ENCODE measurements around the gene GRID2. TPM values are rescaled to one million over a fixed set of nuclear protein-coding genes. Genes with fewer than 3 reads are reported as not detected.

GRID2 gene
- total RNA-seq, 6 experiments from 2014 or later, result not detected

DNA sequence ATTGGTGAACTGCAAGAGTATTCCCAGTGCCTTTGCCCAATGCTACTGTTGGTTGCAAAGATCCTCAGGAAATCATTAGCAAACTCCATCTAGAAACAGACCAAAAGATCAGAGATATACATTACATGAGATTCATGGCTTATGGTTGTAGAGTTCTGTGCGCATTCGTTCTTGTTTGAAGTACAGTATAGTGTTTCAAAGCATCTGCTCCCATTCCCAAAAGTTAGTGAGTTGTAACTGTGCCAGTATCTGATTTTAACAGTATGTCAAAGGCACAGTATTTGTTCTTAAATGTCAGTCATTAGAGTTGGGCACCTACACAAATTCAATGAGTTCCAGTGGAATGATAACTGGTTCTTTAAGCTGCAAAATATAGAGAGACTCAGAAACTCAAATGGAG, 1210.1 kb downstream of the GRID2 start:
- Histone ChIP-seq H3K27me3 (no peaks in the 10 kb centered on the region), H3K4me3 (no peak overlapping the region), H3K4me1 (no peaks in the 10 kb centered on the region), H3K27ac (no peak overlapping the region), H3K9me3 (no peaks in the 10 kb centered on the region), H3K36me3 (no peaks in the 10 kb centered on the region)
- DNase-seq, result no peak
- ATAC-seq, result no peak
- WGBS (ENCODE audit: insufficient coverage, low coverage, low lambda C conversion rate, missing lambda C conversion rate), result 62% methylated on average over 2 of the region's 2 CpGs
- TF ChIP-seq CTCF (IDR thresholded peaks at IDR 0.05) (no peak), POLR2A (IDR thresholded peaks at IDR 0.05) (no peak)
- intact Hi-C loops (cut with DNase I), result no loop called here

- intact Hi-C loops (cut with DNase I), result no loop called here
- Histone ChIP-seq H3K4me3 (no peak overlapping the region), H3K27me3 (no peaks in the 10 kb centered on the region), H3K27ac (no peak overlapping the region), H3K9me3 (no peaks in the 10 kb centered on the region), H3K36me3 (no peaks in the 10 kb centered on the region), H3K4me1 (no peaks in the 10 kb centered on the region)
- TF ChIP-seq POLR2A (IDR thresholded peaks at IDR 0.05) (no peak), CTCF (IDR thresholded peaks at IDR 0.05) (no peak)
- WGBS (ENCODE audit: insufficient coverage, low coverage, low lambda C conversion rate, missing lambda C conversion rate), result 80% methylated on average over 7 of the region's 7 CpGs
- ATAC-seq, result no peak
- DNase-seq, result no peak
Measured at GRCh38 chr4:93515208-93515607, 1211.4 kb downstream of the GRID2 start.

GRCh38 chr4:93529692-93530372, 1226.1 kb downstream of the GRID2 start:
- ATAC-seq (no peak), DNase-seq (no peak)
- no peak overlapping the region for H3K4me3 ChIP-seq
- no peaks in the 10 kb centered on the region for H3K9me3 ChIP-seq
- H3K27ac ChIP-seq, result no peak overlapping the region
- no peaks in the 10 kb centered on the region for H3K36me3 ChIP-seq
- 39% methylated on average over 3 of the region's 3 CpGs for WGBS (ENCODE audit: insufficient coverage, low coverage, low lambda C conversion rate, missing lambda C conversion rate)
- no peaks in the 10 kb centered on the region for H3K4me1 ChIP-seq
- intact Hi-C loops (cut with DNase I), result no loop called here
- no peaks in the 10 kb centered on the region for H3K27me3 ChIP-seq
- TF ChIP-seq POLR2A (IDR thresholded peaks at IDR 0.05) (no peak), CTCF (IDR thresholded peaks at IDR 0.05) (no peak)

DNA sequence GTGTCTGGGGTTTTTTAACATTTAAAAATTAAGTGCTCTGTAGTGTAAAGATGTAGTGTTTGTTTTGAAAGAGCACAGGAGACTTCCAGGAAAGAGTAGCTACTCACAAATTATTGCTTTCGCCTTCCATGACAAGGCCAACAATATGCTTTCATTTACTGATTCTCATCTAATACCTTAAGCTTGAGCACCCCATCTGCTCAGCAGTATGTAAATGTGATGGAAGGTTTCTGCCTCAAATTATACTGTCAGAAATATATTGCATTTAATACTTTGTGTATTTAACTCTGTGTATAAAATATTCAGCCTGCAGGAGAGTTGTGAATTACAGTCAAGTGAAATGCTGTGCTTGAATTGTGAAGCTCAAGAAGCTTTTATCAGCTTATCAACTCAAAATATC, 1228.5 kb downstream of the GRID2 start:
- H3K27me3 ChIP-seq, result no peaks in the 10 kb centered on the region

More for the DNA sequence above, 1228.5 kb downstream of the GRID2 start:
- Histone ChIP-seq H3K36me3 (no peaks in the 10 kb centered on the region), H3K4me3 (no peak overlapping the region), H3K9me3 (no peaks in the 10 kb centered on the region), H3K4me1 (no peaks in the 10 kb centered on the region), H3K27ac (no peak overlapping the region)
- ATAC-seq, result no peak
- DNase-seq, result no peak
- 57% methylated on average over 1 of the region's 1 CpG for WGBS (ENCODE audit: insufficient coverage, low coverage, low lambda C conversion rate, missing lambda C conversion rate)
- intact Hi-C loops (cut with DNase I), result no loop called here
- no peak for TF ChIP-seq CTCF (IDR thresholded peaks at IDR 0.05)
- no peak for TF ChIP-seq POLR2A (IDR thresholded peaks at IDR 0.05)
